ENCODE data around the gene CAPN5.

Gene CAPN5

DNA sequence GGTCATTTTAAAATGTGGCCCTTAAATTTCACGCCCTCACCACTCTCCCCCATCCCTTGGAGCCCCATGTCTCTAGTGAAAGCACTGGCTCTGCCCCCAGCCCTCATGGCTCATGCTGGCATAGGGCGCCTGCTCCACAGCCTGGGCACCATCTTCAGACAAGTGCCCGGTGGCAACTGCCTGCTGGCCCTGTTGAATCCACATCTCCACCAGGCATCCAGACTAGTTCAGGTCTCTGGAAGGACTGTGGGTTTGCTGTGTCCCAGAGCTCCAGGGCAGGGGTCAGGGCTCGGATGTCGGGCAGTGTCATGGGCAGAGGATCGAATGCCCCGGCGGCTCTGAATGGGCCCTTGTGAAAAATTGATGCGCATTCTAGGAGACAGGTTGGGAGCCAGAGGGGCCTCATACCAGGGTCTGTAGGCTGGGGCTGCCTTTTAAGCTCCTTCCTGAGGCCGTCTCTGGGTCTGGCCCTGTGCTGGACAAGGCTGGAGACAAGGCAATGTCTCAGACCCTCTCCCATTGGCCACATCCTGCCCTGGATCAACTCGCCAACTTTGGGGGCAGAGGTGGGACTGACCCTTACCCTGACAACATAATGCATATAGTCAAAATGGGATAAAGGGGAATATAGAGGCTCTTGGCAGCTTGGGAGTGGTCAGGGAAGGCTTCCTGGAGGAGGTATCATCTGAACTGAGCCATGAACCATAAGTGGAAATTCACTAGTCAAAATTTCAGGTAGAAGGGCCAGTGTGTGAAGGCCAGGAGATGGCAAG, 62.5 kb downstream of the CAPN5 start:
- DNase-seq (ENCODE audit: low read depth in 4 of 4, low spot score in 1 of 4), result no peak

DNA sequence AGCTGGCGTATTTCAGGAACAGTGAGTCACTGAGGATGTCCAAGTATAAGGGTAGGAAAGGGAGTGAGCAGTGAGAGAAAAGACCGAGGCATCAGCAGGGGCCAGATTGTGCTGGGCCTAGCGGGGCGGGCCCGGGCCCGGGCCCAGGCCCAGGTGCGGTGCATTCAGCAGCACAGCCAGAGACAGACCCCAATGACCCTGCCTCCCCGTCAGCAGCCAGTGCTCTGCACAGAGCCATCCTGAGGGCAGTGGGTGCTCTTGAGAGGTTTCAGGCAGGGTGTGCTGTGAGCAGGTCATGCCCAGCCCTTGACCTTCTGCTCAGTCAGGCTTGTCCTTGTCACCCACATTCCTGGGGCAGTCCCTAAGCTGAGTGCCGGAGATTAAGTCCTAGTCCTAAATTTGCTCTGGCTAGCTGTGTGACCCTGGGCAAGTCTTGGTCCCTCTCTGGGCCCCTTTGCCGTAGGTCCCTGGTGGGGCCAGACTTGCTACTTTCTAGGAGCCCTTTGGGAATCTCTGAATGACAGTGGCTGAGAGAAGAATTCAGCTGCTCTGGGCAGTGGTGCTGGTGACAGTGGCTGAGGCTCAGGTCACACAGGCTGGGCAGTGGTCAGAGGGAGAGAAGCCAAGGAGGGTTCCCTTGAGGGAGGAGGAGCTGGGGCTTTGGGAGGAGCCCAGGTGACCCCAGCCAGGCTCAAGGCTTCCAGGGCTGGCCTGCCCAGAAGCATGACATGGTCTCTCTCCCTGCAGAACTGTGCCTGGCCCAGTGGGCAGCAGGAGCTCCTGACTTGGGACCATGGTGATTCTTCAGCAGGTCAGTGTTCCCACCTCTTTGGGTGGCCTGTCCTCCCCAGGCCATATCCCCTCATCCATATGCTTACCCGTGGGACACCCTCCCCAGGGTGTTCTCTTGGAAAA, 63.3 kb downstream of the CAPN5 start:
- no peak for DNase-seq (ENCODE audit: low read depth in 4 of 4, low spot score in 1 of 4)

DNA sequence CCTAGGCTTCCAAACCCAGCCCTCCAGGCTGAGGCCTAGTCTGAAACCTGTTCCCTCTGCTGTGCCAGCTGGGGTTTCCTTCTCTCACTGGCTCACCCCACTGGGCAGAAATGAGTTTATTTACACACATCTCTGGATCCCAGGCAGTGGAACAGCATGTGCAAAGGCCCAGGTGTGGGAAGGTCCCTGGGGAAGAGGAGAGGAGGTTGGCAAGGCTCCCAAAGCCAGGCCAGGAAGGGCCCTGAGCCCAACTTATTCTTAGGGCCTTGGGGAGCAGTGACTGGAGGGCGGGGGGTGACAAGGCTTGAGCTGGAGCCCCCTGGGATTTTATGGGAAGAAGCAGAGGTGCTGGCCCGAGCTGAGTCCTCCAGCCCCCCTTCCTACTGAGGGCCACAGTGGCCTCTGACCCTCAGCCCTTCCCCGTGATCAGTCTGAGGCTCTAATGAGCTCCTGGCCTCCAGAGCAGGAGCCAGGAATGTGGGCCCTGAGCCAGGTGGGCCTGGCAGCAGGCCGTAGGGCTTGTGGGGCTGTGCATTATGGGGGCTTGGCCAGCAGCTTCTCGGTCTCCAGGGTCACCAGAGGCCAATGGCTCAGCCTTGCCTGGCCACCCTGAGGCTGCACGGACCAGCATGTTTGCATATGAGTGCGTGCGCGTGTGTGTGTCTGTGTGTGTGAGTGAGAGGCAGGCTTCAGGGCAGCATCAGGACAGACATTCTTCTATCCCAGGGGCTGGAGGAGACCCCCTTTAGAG, 64.2 kb downstream of the CAPN5 start:
- no peak for DNase-seq (ENCODE audit: low read depth in 4 of 4, low spot score in 1 of 4)

DNA sequence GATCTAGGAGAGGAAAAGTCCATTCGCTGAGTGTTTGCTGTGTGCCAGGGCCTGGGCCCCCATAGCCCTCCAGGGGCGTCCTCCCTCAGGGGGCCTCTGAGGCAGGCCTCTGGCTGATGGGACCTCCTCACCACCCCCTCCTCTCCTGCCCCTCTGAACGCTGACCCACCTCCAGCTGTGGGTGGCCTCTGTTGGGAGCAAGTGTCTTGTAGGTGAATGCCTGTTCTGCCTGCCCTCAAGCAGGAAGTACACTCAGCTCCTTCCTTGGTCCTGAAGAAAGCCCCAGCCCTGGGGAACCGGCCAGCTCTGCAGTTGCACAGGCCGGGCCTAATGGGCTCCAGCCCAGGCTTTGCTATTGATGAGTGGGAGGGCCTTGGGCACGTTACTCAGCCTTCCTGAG, 64.8 kb downstream of the CAPN5 start:
- DNase-seq (ENCODE audit: low read depth in 4 of 4, low spot score in 1 of 4), result no peak

DNA sequence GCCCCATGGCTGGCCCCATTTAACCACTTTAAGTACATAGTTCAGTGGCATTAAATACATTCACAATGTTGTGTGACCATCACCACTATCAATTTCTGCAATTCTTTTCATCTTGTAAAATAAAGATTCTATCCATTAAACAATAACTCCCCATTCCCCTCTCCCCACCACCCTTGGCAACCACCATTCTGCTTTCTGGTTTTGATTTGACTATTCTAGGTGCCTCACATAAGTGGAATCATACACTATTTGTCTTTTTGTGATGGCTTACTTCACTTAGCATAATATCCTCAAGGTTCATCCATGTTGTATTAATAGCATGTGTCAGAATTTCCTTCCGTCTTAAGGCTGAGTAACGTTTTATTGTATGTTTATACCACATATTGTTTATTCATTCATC, 68.3 kb downstream of the CAPN5 start:
- DNase-seq (ENCODE audit: low read depth in 4 of 4, low spot score in 1 of 4), result no peak

DNA sequence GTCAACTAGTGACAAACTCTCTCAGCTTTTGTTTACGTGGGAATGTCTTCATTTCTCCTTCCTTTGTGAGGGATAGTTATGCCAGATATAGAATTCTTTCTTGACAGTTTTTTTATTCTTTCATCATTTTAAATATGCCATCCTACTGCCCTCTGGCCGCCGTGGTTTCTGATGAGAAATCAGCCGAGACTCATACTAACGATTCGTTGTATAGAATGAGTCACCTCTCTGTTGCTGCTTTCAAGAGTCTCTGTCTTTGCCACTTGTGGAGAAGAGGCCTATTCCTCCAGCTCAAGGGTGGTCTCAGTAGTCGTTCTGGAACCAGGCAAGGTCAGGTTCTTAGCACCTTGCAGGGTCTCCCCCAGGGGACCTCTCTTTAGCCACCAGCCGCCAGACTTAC, 69.3 kb downstream of the CAPN5 start:
- DNase-seq (ENCODE audit: low read depth in 4 of 4, low spot score in 1 of 4), result no peak

DNA sequence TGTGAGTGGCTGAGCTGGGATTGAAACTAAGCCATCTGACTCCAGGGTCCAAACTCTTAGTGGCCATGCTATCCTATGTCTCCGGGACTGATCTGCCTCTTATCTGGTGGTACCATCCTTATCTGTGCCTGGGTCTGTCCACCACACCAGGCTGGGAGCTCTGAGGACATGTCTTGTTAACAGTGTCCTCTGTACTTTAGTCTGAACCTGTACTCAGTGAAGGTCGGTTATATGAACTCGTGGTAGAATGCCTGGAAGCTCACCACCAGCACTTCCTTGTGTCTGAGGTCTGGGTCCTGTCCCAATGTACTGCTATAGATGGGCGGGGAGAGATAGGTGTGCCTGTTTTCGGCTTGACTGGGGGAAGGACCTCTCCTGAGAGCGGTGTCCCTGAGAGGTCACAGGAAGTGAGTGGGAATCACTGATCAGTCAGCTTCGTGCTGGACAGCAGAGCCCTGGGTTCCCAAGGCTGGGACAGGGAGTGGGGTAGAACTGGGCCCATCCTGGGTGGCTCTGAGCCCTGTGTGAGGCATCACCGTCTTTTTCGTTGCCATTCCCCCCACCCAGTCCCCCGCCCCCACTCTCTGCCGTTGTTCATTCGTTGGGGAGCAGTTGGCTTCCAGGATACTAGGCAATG, 70.1 kb downstream of the CAPN5 start:
- no peak for DNase-seq (ENCODE audit: low read depth in 4 of 4, low spot score in 1 of 4)

DNA sequence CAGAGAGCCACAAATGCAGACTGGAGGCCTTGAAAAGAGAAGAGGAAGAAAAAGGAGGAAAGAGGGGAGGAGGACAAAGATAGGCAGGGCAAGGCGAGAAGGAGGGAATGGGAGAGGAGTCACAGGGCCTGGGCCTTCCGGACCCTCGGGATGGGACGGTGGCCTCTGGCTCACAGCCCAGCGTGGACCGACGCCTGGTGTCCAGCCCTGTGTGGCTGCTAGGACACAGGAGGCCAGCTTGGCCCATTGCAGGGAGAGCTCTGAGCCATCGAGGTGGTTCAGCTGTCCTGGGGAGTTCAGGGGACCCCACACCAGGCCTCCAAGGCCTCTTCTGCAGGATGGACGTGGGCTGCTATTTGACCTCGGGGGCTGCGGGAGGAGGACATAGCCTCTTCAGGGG, 70.7 kb downstream of the CAPN5 start:
- no peak for DNase-seq (ENCODE audit: low read depth in 4 of 4, low spot score in 1 of 4)

DNA sequence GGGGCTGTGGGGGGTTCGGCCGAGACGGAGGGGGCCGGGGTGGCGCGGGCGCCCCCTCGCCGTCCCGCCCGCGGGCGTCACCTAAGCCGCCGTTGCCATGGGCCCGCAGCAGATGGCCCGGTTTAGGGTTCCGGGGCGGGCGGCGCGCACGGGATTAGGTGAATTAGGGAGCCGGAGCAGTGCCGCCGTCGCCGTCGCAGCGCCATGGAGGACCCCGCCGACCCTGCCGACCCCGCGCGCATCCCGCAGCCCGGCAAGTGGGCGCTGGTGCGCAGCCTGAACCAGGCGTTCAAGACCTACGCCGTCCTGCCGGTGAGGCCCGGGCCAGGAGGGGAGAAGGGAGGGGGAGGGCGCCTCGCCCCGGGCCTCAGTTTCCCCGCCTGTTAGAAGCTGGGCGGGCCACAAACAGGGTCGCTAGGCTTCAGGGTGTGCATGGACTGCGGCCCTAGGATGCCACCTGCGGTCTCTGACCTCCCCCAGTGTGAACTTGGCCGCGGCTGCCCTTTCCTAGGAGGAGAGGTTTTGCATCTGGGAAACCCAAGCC, 71.4 kb downstream of the CAPN5 start:
- no peak for DNase-seq (ENCODE audit: low read depth in 4 of 4, low spot score in 1 of 4)

DNA sequence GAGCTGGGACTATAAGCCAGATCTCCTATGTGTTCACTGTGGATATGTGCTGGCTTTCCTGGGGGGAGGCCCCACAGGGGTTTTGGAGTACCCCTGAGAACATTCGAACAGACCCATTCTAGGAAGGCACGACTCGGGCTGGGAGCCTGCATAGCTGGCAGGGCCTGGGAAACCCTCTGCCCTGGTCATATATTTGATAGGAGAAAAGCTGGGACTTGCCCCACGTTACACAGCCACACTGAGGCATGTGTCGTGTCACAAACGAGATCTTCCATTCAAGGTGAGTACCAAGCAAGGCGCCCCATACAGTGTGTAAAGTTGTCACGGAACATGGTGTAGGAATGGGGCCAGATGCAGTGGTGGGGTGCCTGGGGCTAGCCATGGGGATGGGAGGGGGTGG, 72.4 kb downstream of the CAPN5 start:
- DNase-seq (ENCODE audit: low read depth in 4 of 4, low spot score in 1 of 4), result no peak

DNA sequence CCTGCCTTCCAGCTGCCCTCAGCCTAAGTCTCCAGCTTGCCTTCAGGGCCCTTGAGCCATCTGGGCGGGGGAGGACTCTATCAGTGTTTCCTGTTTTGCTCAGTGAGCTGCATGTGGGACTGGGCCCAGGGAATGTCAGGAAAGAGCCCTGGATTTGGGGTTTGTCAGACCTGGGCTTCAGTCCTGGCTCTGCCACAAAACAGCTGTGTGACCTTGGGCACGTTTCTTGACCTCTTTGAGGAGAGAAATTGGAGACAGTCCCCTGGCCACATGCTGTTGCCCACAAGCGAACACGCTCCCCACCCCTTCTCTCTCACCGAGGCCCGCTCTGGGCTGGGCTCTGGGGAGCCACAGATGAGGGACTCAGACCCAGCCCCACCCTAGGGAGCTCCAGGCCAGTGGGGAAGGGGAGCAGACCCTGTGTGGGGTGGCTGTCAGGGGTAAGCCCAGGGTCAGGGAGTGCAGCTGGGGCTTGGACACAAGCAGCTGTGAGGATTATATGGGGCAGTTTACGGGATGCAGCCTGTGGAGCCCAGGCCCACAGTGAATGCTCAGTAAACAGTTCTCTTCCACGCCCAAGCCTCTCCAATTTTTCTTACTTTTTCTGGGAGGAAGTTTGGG, 73.6 kb downstream of the CAPN5 start:
- no peak for DNase-seq (ENCODE audit: low read depth in 4 of 4, low spot score in 1 of 4)

DNA sequence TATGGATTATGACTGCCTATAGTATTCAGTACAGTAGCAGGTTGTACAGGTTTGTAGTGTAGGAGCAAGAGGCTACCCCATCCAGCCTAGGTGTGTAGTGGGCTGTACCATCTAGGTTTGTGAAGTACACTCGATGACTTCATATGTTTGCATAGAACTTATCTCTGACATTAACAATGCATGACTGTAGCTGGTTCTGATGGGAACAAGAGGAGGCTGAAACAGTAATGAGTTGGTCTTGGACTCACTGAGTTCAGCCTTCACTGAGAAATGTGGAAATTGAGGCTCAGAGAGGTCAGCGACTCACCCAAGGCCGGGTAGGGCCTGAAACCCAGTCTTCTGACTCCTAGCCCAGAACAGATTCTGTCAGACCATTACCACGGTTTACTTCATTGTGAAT, 74.3 kb downstream of the CAPN5 start:
- no peak for DNase-seq (ENCODE audit: low read depth in 4 of 4, low spot score in 1 of 4)

DNA sequence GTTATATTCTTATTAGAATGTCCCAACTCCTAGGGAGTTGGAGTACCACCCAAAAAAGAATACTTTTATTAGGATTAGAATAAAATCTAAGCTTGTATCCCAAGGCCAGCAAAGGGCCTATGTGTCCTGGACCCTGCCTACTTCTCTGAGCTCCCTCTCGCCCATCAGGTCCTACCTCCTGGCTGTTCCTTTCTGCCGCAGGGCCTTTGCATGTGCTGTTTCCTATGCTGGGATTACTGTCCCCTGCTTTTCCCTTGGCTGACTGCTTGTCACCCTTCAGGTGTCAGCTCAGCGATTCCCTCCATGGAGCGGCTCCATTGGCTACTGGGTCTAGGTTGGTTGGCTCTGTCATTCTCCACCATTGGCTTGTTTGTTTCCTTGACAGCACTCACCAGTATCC, 74.7 kb downstream of the CAPN5 start:
- DNase-seq (ENCODE audit: low read depth in 4 of 4, low spot score in 1 of 4), result no peak

DNA sequence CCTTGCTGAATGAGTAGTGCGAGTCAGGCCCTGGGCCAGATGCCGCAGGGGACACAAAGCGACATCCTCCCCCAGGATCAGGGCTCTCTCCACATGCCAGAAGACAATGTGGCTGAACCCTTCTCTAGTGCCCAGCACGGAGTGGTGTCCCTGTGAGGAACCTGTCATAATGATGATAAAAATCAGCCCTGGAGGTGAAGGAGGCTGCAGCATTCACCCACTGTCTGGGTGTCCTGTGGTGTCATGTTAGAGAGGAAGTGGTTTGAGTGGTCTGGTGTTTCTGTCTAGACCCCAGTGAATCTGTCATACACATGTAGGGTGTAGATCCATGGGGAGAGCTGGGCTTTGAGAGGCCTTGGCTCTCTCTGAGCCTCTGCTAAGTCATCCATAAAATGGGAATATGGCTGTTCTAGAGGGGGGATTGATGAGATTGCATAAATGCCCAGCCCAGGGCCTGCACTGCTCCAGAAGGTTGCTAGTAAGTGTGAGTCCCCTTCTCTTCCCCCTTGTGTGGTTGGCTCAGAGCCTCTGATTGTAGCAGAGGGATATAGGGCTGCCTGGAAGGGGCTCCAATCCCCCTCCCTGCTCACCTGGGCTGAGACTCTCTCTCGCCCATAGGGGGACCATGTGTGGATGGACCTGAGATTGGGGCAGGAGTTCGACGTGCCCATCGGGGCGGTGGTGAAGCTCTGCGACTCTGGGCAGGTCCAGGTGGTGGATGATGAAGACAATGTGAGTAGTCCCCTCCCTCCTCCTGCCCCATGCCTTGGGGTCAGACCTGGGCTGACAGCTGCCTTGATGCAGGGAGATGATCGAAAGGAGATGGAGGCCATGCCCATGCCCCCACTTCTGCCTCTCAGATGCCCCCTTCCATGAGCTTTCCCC, 75.6 kb downstream of the CAPN5 start:
- DNase-seq (ENCODE audit: low read depth in 4 of 4, low spot score in 1 of 4), result no peak

DNA sequence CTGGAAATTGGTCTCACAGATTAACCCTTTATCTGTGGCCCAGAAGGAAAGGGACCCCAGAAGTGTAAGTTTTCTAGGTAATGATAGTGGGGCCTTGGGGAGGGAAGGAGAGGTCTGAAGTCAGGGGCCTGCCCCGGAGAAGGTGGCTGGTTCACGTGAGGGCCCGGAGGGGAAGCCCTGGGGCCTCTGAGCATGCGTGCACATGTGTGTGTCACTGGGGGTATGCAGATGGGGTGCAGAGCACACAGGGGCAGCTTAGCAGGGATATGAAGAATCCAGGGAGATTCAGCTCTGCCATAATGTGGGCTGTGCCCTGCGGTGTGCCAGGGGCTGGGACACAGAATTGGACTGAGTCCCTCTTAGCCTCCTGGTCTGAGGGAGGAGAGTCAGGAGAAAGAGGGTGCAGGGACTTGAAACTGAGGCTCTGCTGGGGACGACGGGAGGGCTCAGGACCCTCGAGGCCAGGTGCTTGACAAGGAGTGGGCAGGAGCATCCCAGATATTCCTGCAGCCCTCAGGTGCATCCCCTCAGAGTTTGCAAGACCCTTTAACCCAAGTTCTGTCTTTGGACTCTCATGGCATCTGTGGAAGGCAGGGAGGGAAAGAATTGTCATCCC, 76.7 kb downstream of the CAPN5 start:
- DNase-seq (ENCODE audit: low read depth in 4 of 4, low spot score in 1 of 4), result no peak

DNA sequence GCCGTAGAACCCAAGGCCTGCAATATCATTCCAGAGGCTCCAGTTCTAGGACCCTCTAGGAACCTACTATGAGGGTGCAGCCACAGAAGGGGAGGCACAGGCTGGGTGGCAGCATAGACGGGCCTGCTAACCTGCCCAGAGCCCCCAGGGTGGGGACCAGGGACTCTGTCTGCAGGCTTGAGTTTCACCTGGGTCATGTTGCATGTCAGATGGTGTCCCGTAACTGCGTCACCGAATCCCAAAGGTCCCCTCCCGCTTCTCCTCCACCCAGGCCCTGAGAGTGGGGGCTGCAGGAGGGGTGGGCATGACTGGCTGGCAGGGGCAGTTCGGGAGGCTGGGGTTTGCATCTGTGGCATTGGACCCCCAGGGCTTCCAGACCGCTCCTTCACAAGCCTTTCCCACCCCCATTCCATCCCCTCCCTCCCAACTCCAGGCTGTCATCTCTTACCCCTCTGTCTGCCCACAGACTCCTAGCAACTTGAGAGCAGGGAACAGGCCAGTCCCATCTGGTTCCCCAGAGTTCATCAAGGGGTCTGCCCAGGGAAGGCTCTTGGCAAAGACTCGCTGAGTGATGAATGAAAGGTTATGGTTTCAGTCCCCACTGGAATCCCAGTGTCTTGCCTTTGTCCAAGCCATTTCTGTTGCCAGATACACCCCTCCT, 77.6 kb downstream of the CAPN5 start:
- DNase-seq (ENCODE audit: low read depth in 4 of 4, low spot score in 1 of 4), result no peak

DNA sequence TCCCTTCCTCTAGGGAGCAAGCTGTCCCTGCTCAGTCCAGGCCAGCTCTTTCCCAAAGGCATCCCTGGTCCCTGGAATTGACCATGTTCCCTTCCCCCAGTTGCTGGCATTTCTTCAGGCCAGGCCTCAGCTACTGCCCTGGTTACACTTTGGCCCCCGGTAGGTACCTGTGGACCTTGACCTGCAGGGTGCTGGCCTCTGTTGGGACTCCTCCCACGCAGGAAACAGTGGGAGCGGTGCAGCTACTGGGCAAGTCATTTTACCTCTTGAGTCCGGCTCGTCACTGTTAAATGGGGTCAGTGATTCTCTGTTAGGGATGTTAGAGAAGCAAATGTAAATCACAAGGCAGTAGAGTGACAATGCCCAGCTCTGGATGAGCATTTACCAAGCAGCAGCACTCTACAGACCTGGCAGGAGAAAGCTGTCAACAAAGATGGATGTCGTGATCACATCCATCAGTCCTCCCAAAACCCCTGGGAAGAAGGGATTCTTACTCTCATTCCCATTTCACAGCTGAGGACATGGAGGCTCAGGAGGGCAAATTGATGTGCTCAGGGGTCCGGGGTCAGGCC, 78.2 kb downstream of the CAPN5 start:
- DNase-seq (ENCODE audit: low read depth in 4 of 4, low spot score in 1 of 4), result no peak
